HG02884 (cell line): ENCODE measurements around the gene SLC12A6.
"Not testable (repeated sequence)": the region's sequence is repeated elsewhere in the genome, so short reads cannot be mapped to it uniquely, and the experiment has no call there.

Experiments
- ATAC-seq: cut with Tn5 transposase; IDR thresholded peaks from one replicate; pipeline ENCODE4 v1.9.1; 2021; ENCODE audit warnings: mild to moderate bottlenecking, moderate library complexity; ENCODE audit not compliant: unreplicated experiment

The SLC12A6 gene

DNA sequence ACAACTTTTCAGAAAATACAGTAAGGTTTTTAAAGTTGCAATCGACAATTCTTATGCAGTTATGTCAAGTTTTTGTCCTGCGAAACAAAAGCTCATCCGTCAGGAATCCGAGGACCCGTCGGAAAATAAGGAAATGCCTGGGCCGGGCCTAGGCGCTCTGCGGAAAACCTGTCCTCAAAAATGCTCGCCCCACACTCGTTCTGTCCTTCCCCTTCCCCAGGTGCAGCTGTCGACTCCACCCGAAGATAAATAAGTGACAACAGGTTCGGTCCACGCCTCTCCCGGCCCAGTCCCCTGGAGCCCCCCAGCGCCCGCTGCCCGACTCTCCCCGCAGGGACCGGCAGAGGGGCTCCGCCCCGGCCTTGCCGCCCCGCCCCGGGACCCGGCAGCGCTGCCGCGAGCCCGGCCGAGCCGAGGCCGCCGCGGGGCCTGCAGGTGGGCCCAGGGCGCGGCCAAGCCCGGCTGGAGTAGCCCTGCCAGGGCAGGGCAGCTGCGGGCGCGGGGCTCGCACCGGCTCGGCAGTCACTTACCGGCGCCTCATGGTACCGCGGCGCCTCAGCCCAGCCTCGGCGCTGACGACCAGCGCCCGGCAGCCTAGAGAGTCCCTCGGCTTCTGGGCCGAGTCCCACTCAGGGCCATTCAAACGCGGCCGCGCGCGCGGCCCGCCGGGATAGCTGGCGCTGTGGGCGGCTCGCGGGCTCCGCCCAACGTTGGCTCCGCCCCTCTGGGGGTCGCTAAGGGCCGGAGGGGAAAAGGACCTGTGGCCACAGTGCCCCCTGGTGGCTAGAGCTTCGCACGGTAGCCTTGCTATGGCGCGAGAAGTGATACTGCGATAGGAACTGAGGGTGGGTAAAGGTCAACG, 127.9 kb downstream of the SLC12A6 start, which contains the start of gene KATNBL1:
Gene KATNBL1 (minus strand): TSS at position 676 of the 862 bp plus-strand sequence. CDS start 46,420 bp downstream, outside the sequence.
- peak; percentile 91 for ATAC-seq

GRCh38 chr15:34206011-34206410, 131.6 kb downstream of the SLC12A6 start:
- ATAC-seq: no peak

DNA sequence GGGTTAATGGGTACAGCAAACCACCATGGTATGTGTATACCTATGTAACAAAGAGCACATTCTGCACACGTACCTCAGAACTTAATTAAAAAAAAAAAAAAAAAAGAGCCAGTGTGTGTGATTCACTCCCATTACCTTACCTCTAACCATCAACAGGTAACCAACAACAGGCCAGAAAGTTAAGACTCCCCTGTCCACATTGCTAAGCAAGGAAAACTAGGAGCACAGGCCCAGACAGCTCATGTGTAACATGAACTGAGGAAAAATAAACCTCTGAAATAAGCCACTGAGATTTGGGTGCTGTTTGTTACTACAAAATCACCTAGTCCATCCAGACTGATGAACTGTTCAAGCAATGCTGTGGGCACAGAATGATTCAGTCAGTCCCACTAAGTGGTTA, 133.6 kb downstream of the SLC12A6 start:
- no peak for ATAC-seq

- ATAC-seq: no peak
Observed at GRCh38 chr15:34203305-34203704, 134.3 kb downstream of the SLC12A6 start.

DNA sequence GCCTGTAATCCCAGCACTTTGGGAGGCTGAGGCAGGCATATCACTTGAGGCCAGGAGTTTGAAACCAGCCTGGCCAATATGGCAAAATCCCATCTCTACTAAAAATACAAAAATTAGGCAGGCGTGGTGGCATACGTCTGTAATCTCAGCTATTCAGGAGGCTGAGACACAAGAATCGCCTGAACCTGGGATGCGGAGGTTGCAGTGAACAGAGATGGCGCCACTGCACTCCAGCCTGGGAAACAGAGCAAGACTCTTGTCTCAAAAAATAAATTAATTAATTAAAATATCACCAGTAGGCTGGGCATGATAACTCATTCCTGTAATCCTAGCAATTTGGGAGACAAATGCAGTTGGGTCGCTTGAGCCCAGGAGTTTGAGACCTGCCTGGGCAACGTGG, 144.3 kb downstream of the SLC12A6 start:
- not testable (repeated sequence) for ATAC-seq

DNA sequence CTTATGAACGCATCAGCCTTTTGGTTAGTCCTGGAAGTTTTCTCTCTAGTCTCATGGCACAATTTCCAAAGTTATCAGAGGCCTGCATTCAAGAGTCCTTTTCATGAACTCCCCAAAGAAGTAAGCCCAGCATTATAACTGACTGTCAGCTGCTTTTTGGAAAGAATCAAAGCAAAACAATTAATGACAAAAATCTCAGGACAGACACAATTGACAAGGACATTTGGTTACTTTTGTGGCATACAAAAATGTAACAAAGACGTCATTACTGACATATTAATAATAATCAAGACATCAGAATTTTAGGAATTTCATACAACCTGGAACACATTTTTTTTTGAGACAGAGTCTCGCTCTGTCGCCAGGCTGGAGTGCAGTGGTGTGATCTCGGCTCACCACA, 148.9 kb downstream of the SLC12A6 start:
- no peak for ATAC-seq

GRCh38 chr15:34185666-34186065, 151.9 kb downstream of the SLC12A6 start:
- ATAC-seq: no peak

DNA sequence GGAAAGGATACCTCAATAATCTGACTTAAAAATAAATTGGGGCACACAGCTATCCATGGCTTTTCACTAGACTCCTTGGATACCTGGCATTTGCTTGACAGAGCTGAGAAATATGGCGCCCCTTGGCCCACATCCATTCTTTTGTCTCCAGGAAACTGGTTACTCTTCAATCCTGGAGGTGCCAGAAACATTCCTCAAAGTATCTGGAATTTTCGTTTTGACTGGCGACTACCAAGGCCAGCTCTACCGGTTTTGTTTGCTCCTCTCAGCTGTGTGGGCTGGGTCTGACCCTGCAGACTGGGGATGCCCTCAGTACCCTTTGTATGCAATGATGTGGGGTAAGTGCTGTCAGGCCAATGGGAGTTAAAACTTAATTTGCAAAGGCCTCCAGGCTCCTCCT, 154.6 kb downstream of the SLC12A6 start:
- ATAC-seq: no peak
